Activated CD8-positive, alpha-beta T cell treated with anti-CD3 and anti-CD28 coated beads, Interleukin-2, amount 10 ng/mL, durations not matched to agents 7 days and 5 days (primary cell): ENCODE measurements around the gene CCL22. TPM values are rescaled to one million over a fixed set of nuclear protein-coding genes. Genes with fewer than 3 reads are reported as not detected.

ENCODE experiments used
- ATAC-seq: fragments of 150-1000 bp; cut with Tn5 transposase; one replicate; pipeline ENCODE4 v1.10.0; 2021; ENCODE audit warnings: moderate library complexity
- CTCF ChIA-PET: fragments of 350-600 bp; sonication (Branson Sonifier 250); formaldehyde crosslinking; loops from one replicate; lab custom pipeline; 2021; ENCODE audit warnings: antibody characterized with exemption; lab: Charles Lee
- POLR2A ChIA-PET: fragments of 350-600 bp; sonication (Branson Sonifier 250); formaldehyde crosslinking; loops from one replicate; lab custom pipeline; 2021; ENCODE audit warnings: antibody characterized with exemption; lab: Charles Lee
- DNase-seq: peaks from one replicate; pipeline ENCODE4 v3.0.0-alpha.2; 2020
- H3K27ac Mint-ChIP-seq: one replicate; pipeline ENCODE4 v1.8.0; 2021; ENCODE audit warnings: mild to moderate bottlenecking, mixed read lengths
- H3K27me3 Mint-ChIP-seq: one replicate; pipeline ENCODE4 v1.8.0; 2021; ENCODE audit warnings: low read depth, mixed read lengths
- H3K36me3 Mint-ChIP-seq: one replicate; pipeline ENCODE4 v1.8.0; 2021; ENCODE audit warnings: low read depth, mixed read lengths
- H3K4me1 Mint-ChIP-seq: one replicate; pipeline ENCODE4 v1.8.0; 2021; ENCODE audit warnings: low read depth, mixed read lengths
- H3K4me3 Mint-ChIP-seq: one replicate; pipeline ENCODE4 v1.8.0; 2021; ENCODE audit warnings: mild to moderate bottlenecking, mixed read lengths
- H3K9me3 Mint-ChIP-seq: one replicate; pipeline ENCODE4 v1.8.0; 2022; ENCODE audit warnings: mixed read lengths; ENCODE audit not compliant: insufficient read depth
- total RNA-seq, 2 experiments: library from RNA; stranded (reverse); gene quantifications; one replicate each; pipeline ENCODE4 v1.2.3, GENCODE V29; 2021

Gene CCL22
- total RNA-seq, 2 experiments from 2014 or later = 0.97 to 0.99 TPM

- H3K36me3 Mint-ChIP-seq = peaks cover 1% of the 10 kb centered on the region
- ChIA-PET POLR2A (no interaction called here), CTCF (no interaction called here)
- no peak overlapping the region for H3K4me3 Mint-ChIP-seq
- peaks cover 39% of the 10 kb centered on the region for H3K27me3 Mint-ChIP-seq
- H3K9me3 Mint-ChIP-seq = no peaks in the 10 kb centered on the region
- peaks cover 10% of the 10 kb centered on the region for H3K4me1 Mint-ChIP-seq
- no peak overlapping the region for H3K27ac Mint-ChIP-seq
- DNase-seq (no peak), ATAC-seq (no peak)
These were observed 9.2 kb upstream of the CCL22 start for GRCh38 chr16:57349212-57350031.

- peaks cover 3% of the 10 kb centered on the region for H3K4me1 Mint-ChIP-seq
- ATAC-seq (no peak), DNase-seq (no peak)
- ChIA-PET POLR2A (no interaction called here), CTCF (no interaction called here)
- no peaks in the 10 kb centered on the region for H3K9me3 Mint-ChIP-seq
- peaks cover 31% of the 10 kb centered on the region for H3K27me3 Mint-ChIP-seq
- H3K27ac Mint-ChIP-seq = no peak overlapping the region
- H3K4me3 Mint-ChIP-seq = no peak overlapping the region
- H3K36me3 Mint-ChIP-seq = no peaks in the 10 kb centered on the region
These were observed 5.9 kb upstream of the CCL22 start for GRCh38 chr16:57352636-57353047.

- Mint-ChIP-seq H3K27ac (no peak overlapping the region), H3K4me3 (no peak overlapping the region), H3K4me1 (no peaks in the 10 kb centered on the region), H3K27me3 (peaks cover 14% of the 10 kb centered on the region), H3K9me3 (no peaks in the 10 kb centered on the region), H3K36me3 (no peaks in the 10 kb centered on the region)
- ATAC-seq = no peak
- DNase-seq = no peak
- ChIA-PET POLR2A (no interaction called here), CTCF (no interaction called here)
These were observed 4.3 kb upstream of the CCL22 start for GRCh38 chr16:57354311-57354710.

GRCh38 chr16:57355898-57356414 is 2.6 kb upstream of the CCL22 start:
- no peak overlapping the region for H3K27ac Mint-ChIP-seq
- peaks cover 6% of the 10 kb centered on the region for H3K27me3 Mint-ChIP-seq
- POLR2A ChIA-PET = no interaction called here
- DNase-seq (no peak), ATAC-seq (no peak)
- no peaks in the 10 kb centered on the region for H3K4me1 Mint-ChIP-seq
- no peak overlapping the region for H3K4me3 Mint-ChIP-seq
- no peaks in the 10 kb centered on the region for H3K36me3 Mint-ChIP-seq
- CTCF ChIA-PET = no interaction called here
- H3K9me3 Mint-ChIP-seq = no peaks in the 10 kb centered on the region

- POLR2A ChIA-PET = no interaction called here
- Mint-ChIP-seq H3K9me3 (no peaks in the 10 kb centered on the region), H3K4me1 (no peaks in the 10 kb centered on the region), H3K27me3 (peaks cover 6% of the 10 kb centered on the region), H3K36me3 (no peaks in the 10 kb centered on the region), H3K4me3 (no peak overlapping the region), H3K27ac (no peak overlapping the region)
- no peak for DNase-seq
- CTCF ChIA-PET = no interaction called here
- ATAC-seq = no peak
These were observed 2.0 kb upstream of the CCL22 start for GRCh38 chr16:57356547-57356946.

- POLR2A ChIA-PET = no interaction called here
- CTCF ChIA-PET = no interaction called here
- Mint-ChIP-seq H3K9me3 (no peaks in the 10 kb centered on the region), H3K4me3 (no peak overlapping the region), H3K27me3 (peaks cover 3% of the 10 kb centered on the region), H3K4me1 (no peaks in the 10 kb centered on the region), H3K27ac (no peak overlapping the region), H3K36me3 (no peaks in the 10 kb centered on the region)
- ATAC-seq = no peak
- no peak for DNase-seq
These were observed 1.1 kb upstream of the CCL22 start for GRCh38 chr16:57357330-57358085.

- Mint-ChIP-seq H3K27me3 (peaks cover 3% of the 10 kb centered on the region), H3K36me3 (no peaks in the 10 kb centered on the region), H3K4me1 (no peaks in the 10 kb centered on the region), H3K4me3 (no peak overlapping the region), H3K27ac (no peak overlapping the region), H3K9me3 (no peaks in the 10 kb centered on the region)
- DNase-seq (no peak), ATAC-seq (no peak)
- ChIA-PET CTCF (no interaction called here), POLR2A (no interaction called here)
These were observed 530 bp upstream of the CCL22 start for GRCh38 chr16:57358086-57358420.

- H3K36me3 Mint-ChIP-seq = no peaks in the 10 kb centered on the region
- ChIA-PET CTCF (interaction anchor here (2.4 kb wide), 1 partner anchor 56 kb away, joined by 7 read pairs; no protein-coding TSS in a partner anchor), POLR2A (no interaction called here)
- DNase-seq (no peak), ATAC-seq (no peak)
- no peak overlapping the region for H3K27ac Mint-ChIP-seq
- H3K4me3 Mint-ChIP-seq = no peak overlapping the region
- no peaks in the 10 kb centered on the region for H3K27me3 Mint-ChIP-seq
- no peaks in the 10 kb centered on the region for H3K4me1 Mint-ChIP-seq
- no peaks in the 10 kb centered on the region for H3K9me3 Mint-ChIP-seq
These were observed 1.8 kb downstream of the CCL22 start for GRCh38 chr16:57360321-57360935.

GRCh38 chr16:57361404-57361803 is 2.8 kb downstream of the CCL22 start:
- CTCF ChIA-PET = interaction anchor here (1.5 to 2.4 kb wide), 2 partner anchors 55 to 61 kb away, joined by 3 to 7 read pairs; no protein-coding TSS in a partner anchor
- Mint-ChIP-seq H3K36me3 (no peaks in the 10 kb centered on the region), H3K9me3 (no peaks in the 10 kb centered on the region), H3K27ac (no peak overlapping the region), H3K4me1 (no peaks in the 10 kb centered on the region), H3K4me3 (no peak overlapping the region), H3K27me3 (no peaks in the 10 kb centered on the region)
- no peak for ATAC-seq
- no peak for DNase-seq
- POLR2A ChIA-PET = no interaction called here

GRCh38 chr16:57364143-57364542 is 5.6 kb downstream of the CCL22 start:
- Mint-ChIP-seq H3K27ac (no peak overlapping the region), H3K9me3 (no peaks in the 10 kb centered on the region), H3K36me3 (no peaks in the 10 kb centered on the region), H3K4me1 (no peaks in the 10 kb centered on the region), H3K4me3 (no peak overlapping the region), H3K27me3 (peaks cover 7% of the 10 kb centered on the region)
- POLR2A ChIA-PET = interaction anchor here (0.7 kb wide), 1 partner anchor 320 kb away, joined by 3 read pairs; no protein-coding TSS in a partner anchor
- DNase-seq = no peak
- ATAC-seq = no peak
- CTCF ChIA-PET = interaction anchor here (1.2 kb wide), 1 partner anchor 63 kb away, joined by 3 read pairs; no protein-coding TSS in a partner anchor

GRCh38 chr16:57366544-57367040 is 8.0 kb downstream of the CCL22 start:
- no peak for DNase-seq
- Mint-ChIP-seq H3K4me1 (no peaks in the 10 kb centered on the region), H3K9me3 (no peaks in the 10 kb centered on the region), H3K36me3 (no peaks in the 10 kb centered on the region), H3K4me3 (no peak overlapping the region), H3K27me3 (peaks cover 11% of the 10 kb centered on the region), H3K27ac (no peak overlapping the region)
- CTCF ChIA-PET = interaction anchor here (1.0 kb wide), 1 partner anchor 15 kb away, joined by 3 read pairs; no protein-coding TSS in a partner anchor
- ATAC-seq = no peak
- POLR2A ChIA-PET = no interaction called here
